Peyer's patch (tissue), 4 donors: ENCODE results near the gene UBE2V1.

Experiments
- POLR2A ChIP-seq, 2 donors: fragments of 450-650 bp; IDR thresholded peaks; one replicate each; pipeline ENCODE4 v1.5.1; 2017; ENCODE audit warnings: antibody characterized with exemption in 2 of 2, mild to moderate bottlenecking in 2 of 2, moderate library complexity in 2 of 2
- TF ChIP-seq, protein P1 (sequence below), 6 experiments: fragments of 450-650 bp in 4 of 6; fragments of 200-600 bp in 2 of 6; sonication (generic) in 1 of 6; IDR thresholded peaks; one replicate each; pipeline ENCODE4 v1.5.1; 2017 to 2019; ENCODE audit warnings: antibody characterized with exemption in 6 of 6, mild to moderate bottlenecking in 3 of 6, moderate library complexity in 1 of 6

DNA sequence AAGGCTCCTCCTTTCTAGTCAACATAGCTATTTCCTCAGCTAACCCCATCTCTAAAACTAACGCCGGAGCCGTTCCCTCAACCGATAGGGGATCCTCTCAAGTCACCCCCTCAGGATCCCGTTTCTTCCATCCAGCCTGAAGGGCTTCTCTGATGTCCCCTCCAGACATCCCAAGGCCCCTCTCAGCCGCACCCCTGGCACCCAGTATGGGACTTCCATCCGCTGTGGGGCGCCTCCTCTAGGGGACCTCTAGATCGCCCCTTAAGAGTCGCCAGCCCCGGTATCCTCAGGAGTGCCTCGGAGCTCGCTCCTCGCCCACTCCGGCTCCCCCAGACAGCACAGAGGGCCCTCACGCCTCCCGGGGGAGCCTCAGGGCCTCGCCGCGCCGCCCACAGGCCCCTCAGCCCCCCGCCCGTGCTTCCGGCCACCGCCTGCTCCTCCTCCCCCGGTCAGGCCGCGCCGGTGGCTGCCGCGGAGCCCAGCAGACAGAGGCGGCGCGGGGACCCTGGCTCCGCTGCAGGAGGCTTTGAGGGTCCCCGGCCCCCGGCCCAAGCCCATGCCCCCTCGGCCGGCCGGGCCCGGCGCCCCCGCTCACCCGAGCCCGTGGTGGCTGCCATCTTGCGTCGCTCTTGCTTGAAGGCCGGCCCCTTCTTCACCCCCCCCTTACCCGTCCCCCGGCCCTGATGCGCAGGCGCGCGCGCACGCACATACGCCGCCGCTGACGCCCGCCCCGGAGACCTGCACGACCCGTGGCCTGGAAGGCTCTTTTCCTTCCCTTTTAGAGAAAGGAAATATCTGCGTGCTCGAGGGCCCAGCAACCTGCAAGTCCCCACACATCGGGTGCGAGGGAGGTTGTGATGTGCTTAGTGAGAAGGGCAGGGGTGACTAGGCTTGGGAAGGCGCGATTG is at the start of gene UBE2V1:
- TF ChIP-seq, protein P1, sequence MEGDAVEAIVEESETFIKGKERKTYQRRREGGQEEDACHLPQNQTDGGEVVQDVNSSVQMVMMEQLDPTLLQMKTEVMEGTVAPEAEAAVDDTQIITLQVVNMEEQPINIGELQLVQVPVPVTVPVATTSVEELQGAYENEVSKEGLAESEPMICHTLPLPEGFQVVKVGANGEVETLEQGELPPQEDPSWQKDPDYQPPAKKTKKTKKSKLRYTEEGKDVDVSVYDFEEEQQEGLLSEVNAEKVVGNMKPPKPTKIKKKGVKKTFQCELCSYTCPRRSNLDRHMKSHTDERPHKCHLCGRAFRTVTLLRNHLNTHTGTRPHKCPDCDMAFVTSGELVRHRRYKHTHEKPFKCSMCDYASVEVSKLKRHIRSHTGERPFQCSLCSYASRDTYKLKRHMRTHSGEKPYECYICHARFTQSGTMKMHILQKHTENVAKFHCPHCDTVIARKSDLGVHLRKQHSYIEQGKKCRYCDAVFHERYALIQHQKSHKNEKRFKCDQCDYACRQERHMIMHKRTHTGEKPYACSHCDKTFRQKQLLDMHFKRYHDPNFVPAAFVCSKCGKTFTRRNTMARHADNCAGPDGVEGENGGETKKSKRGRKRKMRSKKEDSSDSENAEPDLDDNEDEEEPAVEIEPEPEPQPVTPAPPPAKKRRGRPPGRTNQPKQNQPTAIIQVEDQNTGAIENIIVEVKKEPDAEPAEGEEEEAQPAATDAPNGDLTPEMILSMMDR (IDR thresholded peaks at IDR 0.05) = peak in 2 of 6 experiments; percentile 24 to 32
- TF ChIP-seq POLR2A (IDR thresholded peaks at IDR 0.05) = peak; percentile 47 to 73
